Pancreas (tissue), 10 donors: ENCODE data around the gene RALGDS. TPM values are rescaled to one million over a fixed set of nuclear protein-coding genes. Genes with fewer than 3 reads are reported as not detected.
A peak's percentile ranks its signal among the peaks of the same experiment; 100 is the strongest.
"Not testable (repeated sequence)": the region's sequence is repeated elsewhere in the genome, so short reads cannot be mapped to it uniquely, and the experiment has no call there.

Experiments used
- ATAC-seq, 4 donors: fragments of 200-7000 bp; cut with Tn5 transposase; one replicate each; pipeline versions ENCODE4 v1.8.0 to v1.9.1; 2020; ENCODE audit warnings: mild to moderate bottlenecking in 4 of 4, moderate library complexity in 4 of 4
- DNase-seq, 6 donors: peaks; one replicate each; pipeline ENCODE4 v3.0.0-alpha.2; 2020
- FAIRE-seq: peaks from 2 replicates; lab custom pipeline; 2012; peaks lifted over from hg19 to GRCh38; lab: Jason Lieb, UNC
- H3K27ac ChIP-seq, 4 donors: fragments of 200-600 bp; sonication (generic); 1 replicate in 3 of 4; 2 replicates in 1 of 4; pipeline versions ENCODE4 v1.5.0 to v1.8.0; 2020
- H3K27me3 ChIP-seq, 4 donors: fragments of 200-600 bp; one replicate each; pipeline ENCODE4 v1.8.0; 2021
- H3K36me3 ChIP-seq, 3 donors: fragments of 200-600 bp; sonication (generic) in 1 of 3; one replicate each; pipeline versions ENCODE4 v1.5.0 to v1.8.0; 2020 to 2021
- H3K4me1 ChIP-seq, 3 donors: fragments of 200-600 bp; one replicate each; pipeline ENCODE4 v1.8.0; 2021
- H3K4me3 ChIP-seq, 4 donors: fragments of 200-600 bp; sonication (generic) in 2 of 4; one replicate each; pipeline versions ENCODE4 v1.5.0 to v1.8.0; 2020 to 2021
- H3K9me3 ChIP-seq, 4 donors: fragments of 200-600 bp; one replicate each; pipeline ENCODE4 v1.8.0; 2021
- CTCF ChIP-seq, 4 donors: fragments of 200-600 bp; sonication (generic) in 3 of 4; IDR thresholded peaks; one replicate each; pipeline versions ENCODE4 v1.5.0 to v1.8.0; 2021; ENCODE audit warnings: antibody characterized with exemption in 4 of 4
- WGBS, 2 donors: extraction: QIAGEN DNeasy Blood & Tissue Kit; methylation state at CpG; one replicate each; pipeline ENCODE4 v1.1.7; 2013; 5-methylcytosine and 5-hydroxymethylcytosine counted together
- intact Hi-C, 3 donors: fragments of 100-400 bp; cut with DNase I; formaldehyde crosslinking; loops; one replicate each; pipeline versions ENCODE4 v1.11.1 to v1.14.2; 2022
- polyA plus RNA-seq, 2 donors: library from polyadenylated mRNA; stranded (reverse); fragments of 200-250 nt; gene quantifications; one replicate each; pipeline ENCODE4 v1.2.3, GENCODE V29; 2013
- total RNA-seq, 6 donors: library from RNA; stranded (reverse); fragmentation: NEBNext Ultra II Directional in 4 of 6; extraction: Animal tissue kit (Norgen Biotek cat#: 25700) in 4 of 6; gene quantifications; one replicate each; pipeline versions ENCODE4 v1.2.1 to v1.2.4, GENCODE V29; 2021 to 2023
- donor health status: healthy with polysubstance abuse.
- donor health status: DM: no; HTN: no; CAD: no; lungs with moderate emphysema.
- donor health status: DM: no; HTN: no; CAD: no.
- donor health status: control.
- donor health status: control.
- donor health status: Bipolar disorder and iron deficiency.
- donor health status: DM: yes; HTN: yes; CAD: no.
- donor health status: DM: no; HTN: no; CAD: no.
- donor health status: DM: no; HTN: no; CAD: no.
- donor health status: DM: yes; HTN: yes; CAD: no.

Gene RALGDS
- total and polyA plus RNA-seq, 8 donors: 16.1 to 69.7 (median 20.5) TPM

- Histone ChIP-seq H3K27ac (peak overlapping the region in 2 of 4 donors; percentile 17 to 19), H3K4me3 (no peak overlapping the region), H3K27me3 (no peaks in the 10 kb centered on the region), H3K36me3 (no peaks in the 10 kb centered on the region), H3K9me3 (no peaks in the 10 kb centered on the region), H3K4me1 (no peaks in the 10 kb centered on the region)
- DNase-seq: peak in 4 of 6 donors; percentile 62 to 91 (median 70)
- TF ChIP-seq CTCF (IDR thresholded peaks at IDR 0.05): no peak
- no peak for FAIRE-seq
- WGBS, 2 donors: 37 to 46% methylated on average over 10 of the region's 10 CpGs
- intact Hi-C loops: no loop called here
- ATAC-seq: peak; percentile 10 to 27 (median 16)
Observed at GRCh38 chr9:133088146-133088750, 32.8 kb downstream of the RALGDS start.

- no peak for TF ChIP-seq CTCF (IDR thresholded peaks at IDR 0.05)
- Histone ChIP-seq H3K27ac (peak overlapping the region in 2 of 4 donors; percentile 19 to 38), H3K36me3 (no peaks in the 10 kb centered on the region), H3K9me3 (no peaks in the 10 kb centered on the region), H3K4me3 (no peak overlapping the region), H3K27me3 (no peaks in the 10 kb centered on the region), H3K4me1 (no peaks in the 10 kb centered on the region)
- FAIRE-seq (no peak), ATAC-seq (peak; percentile 22 to 41 (median 28)), DNase-seq (peak in 5 of 6 donors; percentile 60 to 88 (median 70))
- WGBS, 2 donors: 37 to 39% methylated on average over 7 of the region's 7 CpGs
- intact Hi-C loops: no loop called here
Observed at GRCh38 chr9:133087429-133088145, 33.5 kb downstream of the RALGDS start.

- WGBS, 2 donors: 61% methylated on average over 13 to 15 of the region's 15 CpGs
- TF ChIP-seq CTCF (IDR thresholded peaks at IDR 0.05): no peak
- peak in 3 of 6 donors; percentile 45 to 86 (median 57) for DNase-seq
- Histone ChIP-seq H3K27me3 (no peaks in the 10 kb centered on the region), H3K36me3 (no peaks in the 10 kb centered on the region), H3K9me3 (no peaks in the 10 kb centered on the region), H3K27ac (peak overlapping the region in 1 of 4 donors; percentile 38), H3K4me1 (peaks cover 0 to 2% (median 0%) of the 10 kb centered on the region in 3 donors), H3K4me3 (no peak overlapping the region)
- ATAC-seq: peak in 1 of 4 donors; percentile 0
- no peak for FAIRE-seq
- intact Hi-C loops: no loop called here
Observed at GRCh38 chr9:133086894-133087293, 34.1 kb downstream of the RALGDS start.

- H3K9me3 ChIP-seq, intact Hi-C loops, H3K36me3 ChIP-seq, FAIRE-seq, H3K27ac ChIP-seq, H3K4me3 ChIP-seq, H3K4me1 ChIP-seq, H3K27me3 ChIP-seq: not testable (repeated sequence)
- DNase-seq (peak in 5 of 6 donors; percentile 56 to 71 (median 61)), ATAC-seq (peak in 1 of 4 donors; percentile 2)
- WGBS, 2 donors: 46 to 55% methylated on average over 16 of the region's 17 CpGs
Observed at GRCh38 chr9:133086212-133086860, 34.7 kb downstream of the RALGDS start.

- intact Hi-C loops, H3K36me3 ChIP-seq, H3K4me1 ChIP-seq, FAIRE-seq, H3K27me3 ChIP-seq, H3K9me3 ChIP-seq: not testable (repeated sequence)
- DNase-seq (peak in 4 of 6 donors; percentile 53 to 82 (median 57)), ATAC-seq (peak in 1 of 4 donors; percentile 0)
- Histone ChIP-seq H3K27ac (peak overlapping the region in 1 of 4 donors; percentile 38), H3K4me3 (peak overlapping the region in 3 of 4 donors; percentile 16 to 35 (median 25))
- WGBS, 2 donors: 25 to 36% methylated on average over 6 to 9 of the region's 9 CpGs
Observed at GRCh38 chr9:133083688-133084087, 37.4 kb downstream of the RALGDS start.

GRCh38 chr9:133081957-133082644 lies 38.9 kb downstream of the RALGDS start:
- FAIRE-seq, H3K9me3 ChIP-seq, H3K4me1 ChIP-seq, H3K27me3 ChIP-seq, H3K36me3 ChIP-seq, intact Hi-C loops: not testable (repeated sequence)
- ATAC-seq (peak; percentile 60 to 75 (median 68)), DNase-seq (peak; percentile 42 to 89 (median 72))
- 41 to 61% methylated on average over 5 to 6 of the region's 12 CpGs for WGBS, 2 donors
- Histone ChIP-seq H3K4me3 (peak overlapping the region in 2 of 4 donors; percentile 20 to 30), H3K27ac (peak overlapping the region in 2 of 4 donors; percentile 55 to 64)

- DNase-seq: peak in 2 of 6 donors; percentile 3 to 8
- peak in 2 of 4 donors; percentile 1 to 3 for ATAC-seq
- H3K27me3 ChIP-seq, H3K4me3 ChIP-seq, H3K9me3 ChIP-seq, intact Hi-C loops, H3K4me1 ChIP-seq, FAIRE-seq, H3K36me3 ChIP-seq: not testable (repeated sequence)
- 70 to 92% methylated on average over 9 to 10 of the region's 18 CpGs for WGBS, 2 donors
- H3K27ac ChIP-seq: peak overlapping the region in 1 of 4 donors; percentile 55
Observed at GRCh38 chr9:133080786-133081779, 40.0 kb downstream of the RALGDS start.
